HG02938 (cell line): ENCODE data around the gene CTRB1.

Source experiments
- ATAC-seq: cut with Tn5 transposase; IDR thresholded peaks from one replicate; pipeline ENCODE4 v1.9.1; 2021; ENCODE audit warnings: mild to moderate bottlenecking, moderate library complexity; ENCODE audit not compliant: unreplicated experiment

Gene CTRB1

DNA sequence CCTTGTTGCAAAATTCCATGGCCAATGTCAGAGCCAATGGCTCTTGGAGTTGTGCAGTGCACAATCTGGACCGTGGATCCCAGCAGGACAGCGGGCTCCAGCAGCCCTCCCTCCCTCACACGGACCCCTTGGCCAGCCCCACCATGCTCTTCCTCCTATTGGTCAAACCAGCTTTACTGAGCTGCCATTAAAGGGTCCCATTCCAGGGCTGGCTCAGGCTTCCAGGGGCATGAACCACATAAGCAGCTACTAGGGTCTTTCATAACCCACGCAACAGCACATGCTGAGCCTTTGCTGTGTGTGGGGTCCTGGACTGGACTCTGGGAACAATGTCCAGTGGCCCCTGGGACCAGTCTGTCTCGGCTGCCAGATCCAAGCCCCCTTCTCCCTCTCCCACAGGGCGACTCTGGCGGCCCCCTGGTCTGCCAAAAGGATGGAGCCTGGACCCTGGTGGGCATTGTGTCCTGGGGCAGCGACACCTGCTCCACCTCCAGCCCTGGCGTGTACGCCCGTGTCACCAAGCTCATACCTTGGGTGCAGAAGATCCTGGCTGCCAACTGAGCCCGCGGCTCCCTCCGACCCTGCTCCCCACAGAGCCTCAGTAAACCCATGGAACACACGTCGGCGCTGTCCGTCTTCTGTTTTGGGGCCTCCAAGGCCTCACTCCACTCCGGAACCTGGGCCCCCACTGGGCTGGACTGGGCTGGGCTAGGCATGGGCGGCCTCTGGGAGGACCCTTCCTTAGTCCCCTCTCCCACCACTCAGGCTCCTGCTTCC is 5.7 kb downstream of the CTRB1 start:
- ATAC-seq, result no peak

- ATAC-seq, result no peak
Observed at GRCh38 chr16:75225092-75225491, 6.3 kb downstream of the CTRB1 start.

GRCh38 chr16:75225678-75226515 is 7.1 kb downstream of the CTRB1 start:
- ATAC-seq, result no peak

- no peak for ATAC-seq
Observed at GRCh38 chr16:75226550-75227360, 8.0 kb downstream of the CTRB1 start.

GRCh38 chr16:75227361-75228142 is 8.8 kb downstream of the CTRB1 start:
- ATAC-seq, result no peak

DNA sequence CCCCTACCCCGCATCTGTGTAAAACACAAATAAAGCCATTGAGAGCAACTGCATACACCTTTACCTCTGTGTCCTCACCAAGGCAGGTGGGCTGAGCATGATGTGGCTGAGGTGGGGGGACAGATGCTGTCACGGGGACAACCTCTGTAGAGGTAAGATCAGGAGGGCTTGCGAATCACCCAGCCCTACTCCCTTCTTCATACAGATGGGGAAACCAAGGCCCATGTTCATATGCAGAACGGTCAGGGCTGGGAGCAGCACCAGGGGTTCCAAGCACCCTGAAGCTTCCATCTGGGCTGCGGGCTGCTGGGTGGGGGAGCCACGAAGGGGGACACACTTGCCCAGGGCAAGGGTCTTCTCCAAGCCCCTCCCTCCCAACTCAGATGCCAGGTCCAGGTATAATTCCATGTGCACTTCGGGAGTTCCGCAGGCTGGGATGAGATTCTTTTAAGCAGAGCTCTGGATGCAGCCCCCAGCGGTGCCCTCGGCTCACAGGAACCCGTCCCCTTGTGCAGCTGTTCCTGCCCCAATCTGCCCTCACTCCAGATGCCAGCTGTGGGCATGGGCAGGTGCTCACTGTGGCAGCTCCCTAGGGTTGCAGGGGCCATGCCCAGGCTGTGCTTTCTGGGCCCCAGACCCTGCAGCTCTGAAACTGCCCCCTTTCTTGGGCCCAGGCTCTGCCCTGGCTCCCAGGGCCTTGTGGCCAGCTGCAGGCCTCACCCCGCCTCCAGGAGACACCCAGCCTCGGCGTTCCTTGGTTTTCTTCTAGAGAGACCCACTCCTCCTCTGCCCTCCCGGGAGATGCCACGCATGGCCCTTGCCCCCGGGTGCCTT is 9.6 kb downstream of the CTRB1 start:
- ATAC-seq, result no peak

- ATAC-seq, result no peak
Observed at GRCh38 chr16:75229172-75230031, 10.6 kb downstream of the CTRB1 start.

DNA sequence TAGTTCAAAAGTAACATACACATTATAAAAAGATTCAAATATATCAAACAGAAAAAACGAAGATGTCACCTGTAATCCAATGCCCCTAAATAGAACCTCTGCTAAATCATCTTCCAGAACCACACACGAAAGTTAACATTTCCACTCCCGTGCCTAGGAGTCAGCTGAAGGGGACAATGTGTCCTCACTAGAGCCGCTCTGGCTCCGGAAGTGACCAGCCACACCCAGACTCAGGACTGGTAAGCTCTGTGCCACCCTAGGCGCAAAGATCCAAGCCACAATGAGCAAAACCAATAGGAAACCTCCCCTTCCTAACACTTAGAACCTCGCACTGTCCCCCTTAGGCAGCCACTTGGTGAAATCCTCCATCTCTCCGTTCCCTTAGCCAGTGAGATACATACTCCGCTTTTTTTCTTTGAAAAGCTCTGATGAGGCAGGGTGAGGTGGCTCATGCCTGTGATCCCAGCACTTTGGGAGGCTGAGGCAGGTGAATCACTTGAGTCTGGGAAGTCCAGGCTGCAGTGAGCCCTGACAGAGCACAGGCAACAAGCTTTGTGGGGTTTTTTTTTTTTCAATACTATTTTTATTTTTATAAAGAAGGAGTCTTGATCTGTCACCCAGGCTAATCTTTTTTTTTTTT is 11.8 kb downstream of the CTRB1 start:
- no peak for ATAC-seq

DNA sequence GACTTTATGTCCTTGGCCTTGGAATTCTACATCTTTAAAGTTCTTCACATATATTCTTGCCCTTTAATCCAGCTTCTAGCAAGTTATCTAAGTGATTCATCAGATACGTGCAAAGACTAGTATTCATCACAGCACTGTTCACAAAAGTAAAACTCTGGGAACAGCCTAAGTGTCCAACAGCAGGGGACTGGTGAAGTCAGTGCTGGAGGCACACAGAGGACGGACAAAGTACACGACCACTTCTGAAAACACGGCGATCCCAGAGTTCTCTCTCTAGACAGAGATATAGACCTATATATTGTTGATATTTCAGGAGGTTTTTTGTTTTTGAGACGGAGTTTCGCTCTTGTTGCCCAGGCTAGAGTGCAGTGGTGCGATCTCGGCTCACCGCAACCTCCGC is 12.8 kb downstream of the CTRB1 start:
- no peak for ATAC-seq

DNA sequence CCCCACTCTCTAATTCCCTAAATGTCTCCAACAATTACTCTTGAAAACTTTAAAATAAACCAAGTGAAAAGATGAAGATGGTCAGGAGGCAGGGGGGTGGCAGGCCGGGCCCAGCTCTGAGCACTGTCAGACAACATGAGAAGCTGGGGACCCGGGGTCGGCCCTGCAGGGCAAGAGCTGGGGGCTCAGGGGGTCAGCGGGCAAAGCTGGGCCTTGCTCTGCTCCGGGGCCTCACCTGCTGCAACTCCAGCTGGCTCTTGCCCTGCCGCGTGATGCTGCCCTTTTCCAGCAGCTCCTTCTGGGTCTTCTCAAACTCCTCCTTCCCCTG is 14.8 kb downstream of the CTRB1 start:
- ATAC-seq, result no peak

DNA sequence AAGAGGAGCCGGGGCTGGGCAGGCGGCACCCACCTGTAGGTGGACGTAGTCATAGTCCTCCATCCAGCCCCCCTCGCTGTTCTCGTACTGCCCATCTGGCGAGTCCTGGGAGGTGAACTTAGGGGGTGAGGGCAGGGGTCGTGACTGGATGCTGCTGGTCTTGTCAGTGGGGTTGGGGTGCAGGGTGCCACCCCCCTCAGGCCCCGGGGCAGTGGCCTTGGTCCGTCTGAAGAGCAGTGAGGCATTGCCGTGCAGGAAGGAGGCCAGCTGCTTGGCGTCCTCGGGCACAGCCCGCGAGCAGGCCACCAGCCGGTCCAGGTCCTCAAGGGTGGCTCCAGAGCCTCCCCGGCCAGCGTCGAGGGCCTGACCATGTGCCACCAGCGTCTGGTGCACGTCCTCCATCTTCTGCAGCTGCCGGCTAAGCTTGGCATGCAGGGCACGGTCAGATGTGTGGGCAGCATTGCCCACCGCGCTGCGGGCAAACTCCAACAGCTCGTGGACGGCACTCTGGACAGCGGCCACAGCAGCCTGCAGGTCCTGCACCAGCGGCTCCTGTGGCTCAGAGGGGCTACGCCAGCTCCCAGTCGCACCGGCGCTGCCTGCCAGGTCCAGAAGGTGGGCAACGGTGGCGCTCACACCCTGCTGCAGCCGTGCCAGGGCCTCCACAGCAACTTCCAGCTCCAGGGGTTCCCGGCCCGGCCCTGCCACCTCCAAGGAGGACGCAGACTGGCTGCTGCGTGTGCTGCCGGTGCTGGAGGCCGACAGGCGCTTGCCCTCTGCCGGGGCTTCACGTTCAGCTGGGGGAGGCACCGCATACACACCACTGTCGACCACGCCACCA is 16.3 kb downstream of the CTRB1 start:
- no peak for ATAC-seq

DNA sequence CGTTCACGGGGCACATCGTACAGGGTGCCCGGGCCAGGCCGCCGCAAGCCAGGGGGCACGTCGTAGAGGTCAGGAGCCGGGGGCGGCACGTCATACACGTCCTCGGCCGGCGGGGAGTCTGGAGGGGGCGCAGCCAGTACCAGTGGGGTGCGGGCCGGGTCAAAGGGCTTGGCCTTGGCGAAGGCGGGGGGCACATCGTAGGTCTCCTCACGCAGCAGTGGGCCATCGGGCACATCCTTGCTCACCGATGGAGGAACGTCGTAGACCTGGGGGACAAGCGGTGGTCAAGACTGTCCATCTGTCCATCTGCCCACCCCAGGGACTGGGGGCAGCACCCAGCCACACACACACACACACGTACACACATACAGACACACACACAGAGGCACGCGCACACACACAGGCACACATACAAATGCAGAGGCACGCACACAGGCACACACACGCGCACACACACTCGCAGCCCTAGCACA is 17.0 kb downstream of the CTRB1 start:
- ATAC-seq, result no peak

DNA sequence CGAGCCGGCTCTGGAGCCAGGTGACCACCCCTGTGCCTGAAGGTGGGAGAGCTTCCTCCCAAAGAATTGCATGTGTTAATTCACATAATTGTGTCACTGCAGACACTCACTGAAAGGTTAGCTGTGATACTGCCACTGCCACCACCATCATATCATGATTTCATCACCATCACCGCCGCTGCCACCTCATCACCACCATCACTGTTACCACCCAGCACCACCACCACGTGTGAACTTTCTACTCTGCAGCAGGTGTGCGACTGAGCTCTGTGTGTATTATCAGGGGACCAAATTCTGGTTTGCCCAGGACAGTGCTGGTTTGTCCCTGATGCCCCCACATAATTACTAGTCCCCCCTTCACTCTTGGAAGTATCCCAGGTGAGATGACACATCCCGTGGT is 17.4 kb downstream of the CTRB1 start:
- ATAC-seq, result no peak

- no peak for ATAC-seq
Observed at GRCh38 chr16:75236736-75237397, 18.1 kb downstream of the CTRB1 start.

- ATAC-seq, result no peak
Observed at GRCh38 chr16:75237398-75238131, 18.8 kb downstream of the CTRB1 start.

DNA sequence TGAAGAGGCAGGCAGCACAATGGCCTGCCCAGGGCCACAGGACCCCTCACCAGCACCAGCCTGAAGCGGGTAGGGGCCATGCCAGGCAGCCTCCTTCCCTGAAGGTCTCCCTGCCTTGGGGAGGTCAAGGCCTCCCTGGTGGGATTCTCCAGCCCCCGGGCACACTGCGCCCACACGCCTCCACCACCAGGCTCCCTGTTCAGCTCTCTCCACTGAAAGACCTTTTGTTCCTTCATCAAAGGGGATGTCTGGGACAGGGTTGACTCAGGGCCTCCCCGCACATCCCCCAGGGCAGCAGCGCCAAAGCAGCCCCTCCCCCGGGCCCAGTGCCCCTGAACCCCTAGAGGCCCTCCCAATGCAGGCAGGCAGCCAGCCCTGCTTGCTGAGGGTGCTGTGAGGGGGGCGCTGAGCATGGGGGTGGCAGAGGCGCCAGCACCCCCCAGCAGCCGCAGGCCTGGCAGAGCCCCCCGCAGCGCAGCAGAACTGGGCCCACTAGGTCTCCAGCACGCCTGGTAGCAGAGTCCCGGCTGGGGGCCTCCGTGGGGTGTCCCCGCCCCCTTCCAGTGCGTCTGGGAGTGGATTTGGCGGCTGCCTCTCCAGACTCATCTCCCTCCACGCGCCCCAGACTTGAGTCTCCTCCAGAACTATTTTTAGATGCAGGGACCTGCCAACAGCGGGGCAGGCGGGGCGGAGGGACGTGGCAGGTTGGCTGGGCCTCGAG is 19.5 kb downstream of the CTRB1 start:
- no peak for ATAC-seq
